ENCODE data around the gene LRRK1.

DNA sequence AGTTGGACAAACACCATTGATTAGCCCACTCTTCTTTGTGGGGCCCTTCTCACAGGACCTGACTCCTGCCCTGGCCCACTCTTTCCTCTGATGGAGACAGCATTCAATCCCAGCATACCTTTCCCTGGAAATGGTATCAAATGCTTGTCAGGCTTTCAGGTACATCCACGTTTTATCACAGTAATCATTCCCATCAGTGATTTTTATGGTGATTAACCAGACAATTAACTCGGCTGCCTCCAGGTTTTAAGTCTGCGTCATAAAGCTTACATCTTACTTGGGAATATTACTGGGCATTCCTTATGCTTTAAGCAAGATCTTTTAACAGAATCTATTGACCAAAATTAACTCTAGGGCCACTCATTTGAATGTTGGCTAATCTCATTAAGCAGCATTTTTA is 33.4 kb downstream of the LRRK1 start:
- TF ChIP-seq, protein P1, sequence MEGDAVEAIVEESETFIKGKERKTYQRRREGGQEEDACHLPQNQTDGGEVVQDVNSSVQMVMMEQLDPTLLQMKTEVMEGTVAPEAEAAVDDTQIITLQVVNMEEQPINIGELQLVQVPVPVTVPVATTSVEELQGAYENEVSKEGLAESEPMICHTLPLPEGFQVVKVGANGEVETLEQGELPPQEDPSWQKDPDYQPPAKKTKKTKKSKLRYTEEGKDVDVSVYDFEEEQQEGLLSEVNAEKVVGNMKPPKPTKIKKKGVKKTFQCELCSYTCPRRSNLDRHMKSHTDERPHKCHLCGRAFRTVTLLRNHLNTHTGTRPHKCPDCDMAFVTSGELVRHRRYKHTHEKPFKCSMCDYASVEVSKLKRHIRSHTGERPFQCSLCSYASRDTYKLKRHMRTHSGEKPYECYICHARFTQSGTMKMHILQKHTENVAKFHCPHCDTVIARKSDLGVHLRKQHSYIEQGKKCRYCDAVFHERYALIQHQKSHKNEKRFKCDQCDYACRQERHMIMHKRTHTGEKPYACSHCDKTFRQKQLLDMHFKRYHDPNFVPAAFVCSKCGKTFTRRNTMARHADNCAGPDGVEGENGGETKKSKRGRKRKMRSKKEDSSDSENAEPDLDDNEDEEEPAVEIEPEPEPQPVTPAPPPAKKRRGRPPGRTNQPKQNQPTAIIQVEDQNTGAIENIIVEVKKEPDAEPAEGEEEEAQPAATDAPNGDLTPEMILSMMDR (conservative IDR thresholded peaks at IDR 0.05; ENCODE audit: low read depth, low read length): no peak
- no peak for TF ChIP-seq POLR2A (IDR thresholded peaks at IDR 0.05; ENCODE audit: low read depth, low read length)
